Osteoblast (primary cell): ENCODE results near the gene ZNF775. TPM values are rescaled to one million over a fixed set of nuclear protein-coding genes. Genes with fewer than 3 reads are reported as not detected.

Experiments used
- DNase-seq: peaks from one replicate; pipeline ENCODE4 v3.0.0; 2011; ENCODE audit warnings: low spot score, mixed read lengths; ENCODE audit not compliant: insufficient read length; ENCODE audit errors: missing footprints
- H2AFZ ChIP-seq: 2 replicates; pipeline ENCODE4 v1.6.0; 2011; ENCODE audit warnings: mild to moderate bottlenecking, low read length
- H3K27ac ChIP-seq: 2 replicates; pipeline ENCODE4 v1.5.1; 2011; ENCODE audit warnings: mild to moderate bottlenecking, low read depth, low read length, moderate library complexity
- H3K27me3 ChIP-seq: 2 replicates; pipeline ENCODE4 v1.6.0; 2012; ENCODE audit warnings: mild to moderate bottlenecking, control low read depth, inconsistent platforms, low read length, moderate library complexity; ENCODE audit not compliant: insufficient read depth
- H3K36me3 ChIP-seq: 2 replicates; pipeline ENCODE4 v1.5.1; 2011; ENCODE audit warnings: mild to moderate bottlenecking, low read length, control low read depth, moderate library complexity; ENCODE audit not compliant: insufficient read depth
- H3K4me1 ChIP-seq: 2 replicates; pipeline ENCODE4 v1.5.1; 2011; ENCODE audit warnings: mild to moderate bottlenecking, low read length, control low read depth, moderate library complexity; ENCODE audit not compliant: insufficient read depth
- H3K4me2 ChIP-seq: 2 replicates; pipeline ENCODE4 v1.6.0; 2011; ENCODE audit warnings: mild to moderate bottlenecking, low read length; ENCODE audit not compliant: insufficient read depth
- H3K4me3 ChIP-seq: fragments of 200-600 bp; sonication (generic); 3 replicates; pipeline ENCODE4 v1.5.1; 2012; ENCODE audit warnings: mild to moderate bottlenecking, low read length, inconsistent platforms; ENCODE audit not compliant: insufficient read depth
- H3K79me2 ChIP-seq: 2 replicates; pipeline ENCODE4 v1.6.0; 2012; ENCODE audit warnings: mild to moderate bottlenecking, low read length, control low read depth, inconsistent platforms; ENCODE audit not compliant: insufficient read depth
- H3K9me3 ChIP-seq: 2 replicates; pipeline ENCODE4 v1.5.1; 2011; ENCODE audit warnings: low read depth, low read length, control low read depth
- H4K20me1 ChIP-seq: 2 replicates; pipeline ENCODE4 v1.6.0; 2012; ENCODE audit warnings: mild to moderate bottlenecking, low read length, control low read depth; ENCODE audit not compliant: insufficient read depth
- total RNA-seq: library from RNA; depleted of rRNA; stranded (reverse); fragments of >200 nt; gene quantifications from 2 replicates; pipeline ENCODE4 v1.2.3, GENCODE V29; 2012
- TF ChIP-seq, protein P1 (sequence below): IDR thresholded peaks from 2 replicates; pipeline ENCODE4 v1.5.1; 2011; ENCODE audit warnings: mild to moderate bottlenecking, low read depth, low read length, moderate library complexity; ENCODE audit errors: extremely low read depth

Gene ZNF775
- total RNA-seq, 1 donor, result 6.2 TPM

DNA sequence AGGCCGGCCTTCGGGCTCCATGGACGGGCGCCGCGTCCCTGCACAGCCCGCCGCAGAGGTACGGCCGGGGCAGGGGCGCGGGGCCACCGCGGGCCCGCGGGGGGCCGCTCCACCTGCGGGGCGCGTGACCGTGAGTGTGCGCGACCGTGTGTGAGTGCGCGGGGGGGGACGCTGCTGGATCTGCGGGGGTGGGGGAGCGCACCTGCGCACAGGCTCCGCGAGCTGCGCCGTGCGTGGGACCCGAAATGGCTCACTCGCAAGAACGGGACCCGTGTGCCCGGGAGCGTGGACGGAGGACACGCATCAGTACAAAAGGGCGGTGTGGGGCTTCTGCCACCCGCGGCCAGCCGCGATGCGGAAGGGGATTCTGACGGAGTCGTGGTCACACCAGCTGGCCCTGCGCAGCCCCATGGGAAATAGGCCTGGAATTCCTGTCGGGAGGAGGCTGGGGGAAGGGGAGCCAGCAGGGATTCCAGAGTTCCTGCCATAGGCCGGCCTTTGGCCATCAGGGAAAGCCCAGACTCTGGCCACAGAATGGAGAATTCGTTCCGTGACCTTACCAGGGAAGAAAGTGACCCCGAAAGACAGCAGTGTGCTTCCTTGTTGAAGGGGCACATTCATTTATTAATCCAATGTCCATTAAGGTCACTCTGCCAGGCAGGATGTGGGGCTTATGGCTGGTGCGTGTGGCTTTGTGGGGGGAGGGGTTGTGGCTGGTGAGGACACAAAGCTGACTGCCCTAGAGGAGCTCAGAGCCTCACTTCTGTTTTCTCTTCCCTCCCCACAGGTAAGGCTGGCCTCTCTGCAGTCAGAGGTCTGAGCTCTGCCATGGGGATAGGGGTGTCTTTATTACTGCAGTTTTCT, 10.0 kb upstream of the ZNF775 start:
- Histone ChIP-seq H3K36me3 (peaks cover 23% of the 10 kb centered on the region), H3K27me3 (no peaks in the 10 kb centered on the region), H3K4me3 (peak overlapping the region; percentile 93), H3K4me2 (peak overlapping the region; percentile 100), H3K9me3 (no peaks in the 10 kb centered on the region), H2AFZ (peak overlapping the region; percentile 92), H3K4me1 (peaks cover 24% of the 10 kb centered on the region), H3K27ac (peak overlapping the region; percentile 86), H4K20me1 (peaks cover 27% of the 10 kb centered on the region), H3K79me2 (peaks cover 46% of the 10 kb centered on the region)
- TF ChIP-seq, protein P1, sequence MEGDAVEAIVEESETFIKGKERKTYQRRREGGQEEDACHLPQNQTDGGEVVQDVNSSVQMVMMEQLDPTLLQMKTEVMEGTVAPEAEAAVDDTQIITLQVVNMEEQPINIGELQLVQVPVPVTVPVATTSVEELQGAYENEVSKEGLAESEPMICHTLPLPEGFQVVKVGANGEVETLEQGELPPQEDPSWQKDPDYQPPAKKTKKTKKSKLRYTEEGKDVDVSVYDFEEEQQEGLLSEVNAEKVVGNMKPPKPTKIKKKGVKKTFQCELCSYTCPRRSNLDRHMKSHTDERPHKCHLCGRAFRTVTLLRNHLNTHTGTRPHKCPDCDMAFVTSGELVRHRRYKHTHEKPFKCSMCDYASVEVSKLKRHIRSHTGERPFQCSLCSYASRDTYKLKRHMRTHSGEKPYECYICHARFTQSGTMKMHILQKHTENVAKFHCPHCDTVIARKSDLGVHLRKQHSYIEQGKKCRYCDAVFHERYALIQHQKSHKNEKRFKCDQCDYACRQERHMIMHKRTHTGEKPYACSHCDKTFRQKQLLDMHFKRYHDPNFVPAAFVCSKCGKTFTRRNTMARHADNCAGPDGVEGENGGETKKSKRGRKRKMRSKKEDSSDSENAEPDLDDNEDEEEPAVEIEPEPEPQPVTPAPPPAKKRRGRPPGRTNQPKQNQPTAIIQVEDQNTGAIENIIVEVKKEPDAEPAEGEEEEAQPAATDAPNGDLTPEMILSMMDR, result no peak
- peak; percentile 98 for DNase-seq

DNA sequence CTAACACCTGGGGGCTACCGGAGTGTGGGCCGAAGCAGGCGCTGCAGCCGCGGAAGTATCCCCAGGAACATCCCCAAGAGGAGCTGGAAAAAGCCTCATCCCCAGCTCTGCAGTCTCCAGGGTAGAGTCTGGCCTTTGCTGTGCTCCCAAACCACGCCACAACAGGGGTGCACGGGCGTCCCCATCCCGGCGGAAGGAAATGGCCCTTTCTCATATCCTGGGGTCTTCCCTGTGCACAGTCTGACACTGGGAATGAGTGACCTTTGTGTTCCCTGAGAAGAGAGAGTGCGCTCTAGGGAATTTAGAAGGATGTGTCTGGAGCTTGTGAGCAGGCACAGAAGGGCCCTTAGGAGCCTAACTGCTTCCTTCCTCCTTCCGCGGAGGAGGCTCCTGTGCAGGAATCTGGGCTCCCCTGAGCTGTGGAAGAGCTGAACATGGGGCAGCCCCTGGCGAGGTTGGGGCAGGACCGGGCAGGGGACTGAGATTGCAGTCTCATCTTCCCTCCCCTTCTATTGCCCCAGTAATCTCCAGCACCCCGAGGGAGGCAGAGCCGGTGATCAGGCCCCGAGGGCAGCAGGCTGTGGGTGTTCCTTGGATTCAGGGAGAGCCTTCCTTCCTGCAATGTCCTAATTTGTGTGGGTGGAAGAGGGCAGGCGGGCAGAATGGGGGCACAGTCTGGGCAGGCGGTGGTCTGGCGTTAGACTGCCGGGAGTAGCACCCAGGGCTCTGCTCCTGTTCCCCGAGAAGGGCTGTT, 9.2 kb upstream of the ZNF775 start:
- H3K4me2 ChIP-seq, result peak overlapping the region; percentile 100
- peak overlapping the region; percentile 93 for H3K4me3 ChIP-seq
- TF ChIP-seq, protein P1, result no peak
- peaks cover 24% of the 10 kb centered on the region for H3K4me1 ChIP-seq
- peaks cover 28% of the 10 kb centered on the region for H3K36me3 ChIP-seq
- H3K27me3 ChIP-seq, result no peaks in the 10 kb centered on the region
- peak overlapping the region; percentile 92 for H2AFZ ChIP-seq
- peaks cover 27% of the 10 kb centered on the region for H4K20me1 ChIP-seq
- peak overlapping the region; percentile 86 for H3K27ac ChIP-seq
- peaks cover 51% of the 10 kb centered on the region for H3K79me2 ChIP-seq
- no peaks in the 10 kb centered on the region for H3K9me3 ChIP-seq
- peak; percentile 91 for DNase-seq

- Histone ChIP-seq H3K36me3 (peaks cover 28% of the 10 kb centered on the region), H4K20me1 (peaks cover 27% of the 10 kb centered on the region), H3K4me3 (peak overlapping the region; percentile 93), H3K27me3 (no peaks in the 10 kb centered on the region), H3K4me2 (peak overlapping the region; percentile 100), H3K27ac (peak overlapping the region; percentile 86), H3K4me1 (peaks cover 24% of the 10 kb centered on the region), H3K79me2 (peaks cover 51% of the 10 kb centered on the region), H2AFZ (no peak overlapping the region), H3K9me3 (no peaks in the 10 kb centered on the region)
- DNase-seq, result peak; percentile 98
- TF ChIP-seq, protein P1, result peak; percentile 10
Measured at GRCh38 chr7:150370612-150371071, 8.5 kb upstream of the ZNF775 start.
